ENCODE data around the gene GNG13. TPM values are rescaled to one million over a fixed set of nuclear protein-coding genes. Genes with fewer than 3 reads are reported as not detected.

GNG13 gene
- total and polyA plus RNA-seq, 2 donors (not counting 3 experiments of a cell fraction or from before 2014, with no cell fraction given), result not detected

- ChIA-PET POLR2A (no interaction called here), CTCF (no interaction called here)
- dilution Hi-C loops (cut with MboI; ENCODE audit: extremely low pct_ligation_motif_present, low sequenced_read_pairs) (no loop called here), intact Hi-C loops (cut with micrococcal nuclease) (no loop called here)
- no peak for TF ChIP-seq POLR2A (IDR thresholded peaks at IDR 0.05; ENCODE audit: low read depth, low read length)
- TF ChIP-seq EZH2 (IDR thresholded peaks at IDR 0.05; ENCODE audit: borderline replicate concordance, low read depth, low read length, severe bottlenecking), result no peak
- TF ChIP-seq MYC (IDR thresholded peaks at IDR 0.05; ENCODE audit: low read depth, low read length), result no peak
- TF ChIP-seq FOS (IDR thresholded peaks at IDR 0.05; ENCODE audit: borderline replicate concordance, insufficient read depth, low read length), result no peak
- TF ChIP-seq MAX (IDR thresholded peaks at IDR 0.05; ENCODE audit: insufficient read depth, insufficient read length), result no peak
- TF ChIP-seq GATA2 (IDR thresholded peaks at IDR 0.05; ENCODE audit: insufficient read depth, insufficient read length, low read depth, low read length), result no peak
- no peak for TF ChIP-seq CTCF (IDR thresholded peaks at IDR 0.05; ENCODE audit: extremely low read depth in 1 of 2, insufficient read depth in 1 of 2, low read depth in 1 of 2, low read length in 2 of 2)
- TF ChIP-seq JUN (IDR thresholded peaks at IDR 0.05; ENCODE audit: borderline replicate concordance, insufficient read depth, insufficient read length, low read depth), result no peak
- no peak for TF ChIP-seq POLR2AphosphoS5 (IDR thresholded peaks at IDR 0.05; ENCODE audit: insufficient read depth, low read depth, low read length)
- H3K4me1 ChIP-seq (ENCODE audit: control insufficient read depth, extremely low read depth, insufficient read depth, low read length), result peaks cover 7% of the 10 kb centered on the region
- H3K36me3 ChIP-seq (ENCODE audit: control insufficient read depth in 2 of 2, extremely low read depth in 1 of 2, insufficient read depth in 2 of 2, low read length in 2 of 2), result no peaks in the 10 kb centered on the region
- peaks cover 17% of the 10 kb centered on the region for H3K79me2 ChIP-seq (ENCODE audit: control insufficient read depth, insufficient read depth, low read length)
- BruUV-seq (replicated peaks), result no TSS peak
- no peak overlapping the region for H3K9ac ChIP-seq (replicated peaks; ENCODE audit: extremely low read depth, insufficient read depth, low read length)
- H3K27me3 ChIP-seq (ENCODE audit: control insufficient read depth in 2 of 2, insufficient read depth in 2 of 2, low read length in 2 of 2), result no peaks in the 10 kb centered on the region
- DNase-seq (ENCODE audit: low read depth, low spot score), result no peak
- H2AFZ ChIP-seq (ENCODE audit: low read depth, low read length), result no peak overlapping the region
- no peaks in the 10 kb centered on the region for H3K9me1 ChIP-seq (replicated peaks; ENCODE audit: control insufficient read depth, extremely low read depth, insufficient read depth, low read length)
- H3K4me2 ChIP-seq (ENCODE audit: insufficient read depth, low read length), result no peak overlapping the region
- H3K27ac ChIP-seq (ENCODE audit: insufficient read depth, low read depth, low read length), result no peak overlapping the region
- no peak overlapping the region for H3K4me3 ChIP-seq (replicated peaks in 1 of 3; ENCODE audit: insufficient read depth in 1 of 3, low read depth in 1 of 3, low read length in 3 of 3)
- no peaks in the 10 kb centered on the region for H4K20me1 ChIP-seq (replicated peaks; ENCODE audit: control insufficient read depth, extremely low read depth, insufficient read depth, low read length)
- H3K9me3 ChIP-seq (replicated peaks; ENCODE audit: control insufficient read depth, insufficient read depth, low read length), result no peaks in the 10 kb centered on the region
- no peak for FAIRE-seq
Observed at GRCh38 chr16:792221-792995, 8.1 kb downstream of the GNG13 start.
